Central memory CD4-positive, alpha-beta T cell (primary cell): ENCODE measurements around the gene CREB5.
"Not testable (repeated sequence)": the region's sequence is repeated elsewhere in the genome, so short reads cannot be mapped to it uniquely, and the experiment has no call there.

Experiments
- DNase-seq: peaks from one replicate; pipeline ENCODE4 v3.0.0; 2022

The CREB5 gene

GRCh38 chr7:28793381-28794085 lies 381.2 kb downstream of the CREB5 start:
- DNase-seq = no peak

- DNase-seq = no peak
Measured at GRCh38 chr7:28798274-28798673, 386.0 kb downstream of the CREB5 start.

- DNase-seq = no peak
Measured at GRCh38 chr7:28799619-28800018, 387.3 kb downstream of the CREB5 start.

GRCh38 chr7:28800150-28800549 lies 387.8 kb downstream of the CREB5 start:
- DNase-seq = no peak

GRCh38 chr7:28802450-28802849 lies 390.1 kb downstream of the CREB5 start:
- DNase-seq = no peak

GRCh38 chr7:28804157-28804556 lies 391.8 kb downstream of the CREB5 start:
- no peak for DNase-seq

GRCh38 chr7:28804990-28805389 lies 392.7 kb downstream of the CREB5 start:
- DNase-seq = no peak

GRCh38 chr7:28806841-28807240 lies 394.5 kb downstream of the CREB5 start:
- no peak for DNase-seq

- no peak for DNase-seq
Measured at GRCh38 chr7:28807396-28807994, 395.2 kb downstream of the CREB5 start.

GRCh38 chr7:28808796-28809533 lies 396.6 kb downstream of the CREB5 start:
- no peak for DNase-seq

- DNase-seq = no peak
Measured at GRCh38 chr7:28811008-28811407, 398.7 kb downstream of the CREB5 start.

- no peak for DNase-seq
Measured at GRCh38 chr7:28811701-28812430, 399.5 kb downstream of the CREB5 start.

- no peak for DNase-seq
Measured at GRCh38 chr7:28812616-28813015, 400.3 kb downstream of the CREB5 start.

GRCh38 chr7:28813243-28813962 lies 401.1 kb downstream of the CREB5 start:
- no peak for DNase-seq

- no peak for DNase-seq
Measured at GRCh38 chr7:28815369-28815927, 403.1 kb downstream of the CREB5 start.

GRCh38 chr7:28815928-28816373 lies 403.6 kb downstream of the CREB5 start:
- DNase-seq = no peak

- no peak for DNase-seq
Measured at GRCh38 chr7:28818996-28819395, 406.7 kb downstream of the CREB5 start.

GRCh38 chr7:28823582-28823981 lies 411.3 kb downstream of the CREB5 start:
- no peak for DNase-seq

GRCh38 chr7:28825817-28826448 lies 413.6 kb downstream of the CREB5 start:
- DNase-seq = not testable (repeated sequence)

GRCh38 chr7:28830846-28831245 lies 418.5 kb downstream of the CREB5 start:
- no peak for DNase-seq

GRCh38 chr7:28832669-28833068 lies 420.4 kb downstream of the CREB5 start:
- no peak for DNase-seq

GRCh38 chr7:28835800-28836199 lies 423.5 kb downstream of the CREB5 start:
- no peak for DNase-seq
